PC-9 (cell line): ENCODE data around the gene ENAH. TPM values are rescaled to one million over a fixed set of nuclear protein-coding genes. Genes with fewer than 3 reads are reported as not detected.

Source experiments
- BruUV-seq: library from RNA; stranded (reverse); fragments of 400-500 nt; replicated peaks from 2 replicates; lab custom pipeline; 2021; lab: Mats Ljungman, UMichigan
- CTCF ChIA-PET: fragments of 300-600 bp; sonication (Branson Sonifier 250); formaldehyde crosslinking; loops from one replicate; lab custom pipeline; 2022; ENCODE audit warnings: antibody characterized with exemption; lab: Charles Lee
- POLR2A ChIA-PET: fragments of 300-600 bp; sonication (Branson Sonifier 250); formaldehyde crosslinking; loops from one replicate; lab custom pipeline; 2022; ENCODE audit warnings: antibody characterized with exemption; ENCODE audit not compliant: unreplicated experiment; lab: Charles Lee
- DNase-seq, 2 experiments: peaks; one replicate each; pipeline versions ENCODE4 v3.0.0 to v3.0.0-alpha.2; 2015 to 2022; ENCODE audit warnings: mixed read lengths in 1 of 2
- H2AFZ ChIP-seq: fragments of 200-600 bp; sonication (generic); 2 replicates; pipeline ENCODE4 v1.8.1; 2017; ENCODE audit warnings: antibody characterized with exemption
- H3F3A ChIP-seq: fragments of 200-600 bp; sonication (generic); 2 replicates; pipeline ENCODE4 v1.8.1; 2017; ENCODE audit warnings: antibody characterized with exemption, mild to moderate bottlenecking, low read depth; ENCODE audit not compliant: insufficient read depth
- H3K27ac ChIP-seq: fragments of 200-600 bp; sonication (generic); 2 replicates; pipeline ENCODE4 v1.6.1; 2016; ENCODE audit warnings: mixed run types
- H3K27me3 ChIP-seq: fragments of 200-600 bp; sonication (generic); 2 replicates; pipeline ENCODE4 v1.6.1; 2016; ENCODE audit warnings: low read depth, mixed run types; ENCODE audit not compliant: insufficient read depth
- H3K36me3 ChIP-seq: fragments of 200-600 bp; sonication (generic); 2 replicates; pipeline ENCODE4 v1.6.1; 2016; ENCODE audit warnings: low read depth, mixed run types
- H3K4me1 ChIP-seq: fragments of 200-600 bp; sonication (generic); replicated peaks from 2 replicates; pipeline ENCODE4 v1.6.1; 2016; ENCODE audit warnings: mixed run types; ENCODE audit not compliant: insufficient read depth
- H3K4me2 ChIP-seq: fragments of 200-600 bp; sonication (generic); 2 replicates; pipeline ENCODE4 v1.6.1; 2017; ENCODE audit warnings: mixed run types
- H3K4me3 ChIP-seq: fragments of 200-600 bp; sonication (generic); 2 replicates; pipeline ENCODE4 v1.6.1; 2016; ENCODE audit warnings: mixed run types
- H3K79me2 ChIP-seq: fragments of 200-600 bp; sonication (generic); 2 replicates; pipeline ENCODE4 v1.6.1; 2017; ENCODE audit warnings: low read depth, mixed run types
- H3K9me2 ChIP-seq: fragments of 200-600 bp; sonication (generic); 2 replicates; pipeline ENCODE4 v1.8.1; 2017; ENCODE audit warnings: mild to moderate bottlenecking; ENCODE audit not compliant: insufficient read depth
- H3K9me3 ChIP-seq: fragments of 200-600 bp; sonication (generic); 2 replicates; pipeline ENCODE4 v1.8.1; 2016; ENCODE audit warnings: low read depth; ENCODE audit not compliant: insufficient read depth
- H4K20me1 ChIP-seq: fragments of 200-600 bp; sonication (generic); 2 replicates; pipeline ENCODE4 v1.8.1; 2017; ENCODE audit not compliant: insufficient read depth
- EZH2 ChIP-seq: fragments of 200-600 bp; sonication (generic); IDR thresholded peaks from 2 replicates; pipeline ENCODE4 v1.8.0; 2017; ENCODE audit warnings: antibody characterized with exemption, low read depth
- intact Hi-C: fragments of 100-400 bp; cut with micrococcal nuclease; formaldehyde crosslinking; loops from one replicate; pipeline ENCODE4 v1.10.0; 2022; ENCODE audit not compliant: unreplicated experiment
- total RNA-seq: library from RNA; stranded (reverse); gene quantifications from 2 replicates; pipeline ENCODE4 v1.2.3, GENCODE V29; 2021
- TF ChIP-seq, protein P1 (sequence below): fragments of 200-600 bp; sonication (generic); conservative IDR thresholded peaks from 2 replicates; pipeline ENCODE4 v1.6.1; 2017; ENCODE audit warnings: mixed run types, antibody characterized with exemption, mild to moderate bottlenecking, moderate library complexity

The ENAH gene
- total RNA-seq, 1 experiment from 2014 or later: 167 TPM

- H3K4me1 ChIP-seq: peaks cover 3% of the 10 kb centered on the region; the same call in 1 of the 2 replicates
- DNase-seq: no peak
- no peak overlapping the region for H3K4me3 ChIP-seq
- no peak overlapping the region for H2AFZ ChIP-seq
- no peak for TF ChIP-seq EZH2
- TF ChIP-seq, protein P1, sequence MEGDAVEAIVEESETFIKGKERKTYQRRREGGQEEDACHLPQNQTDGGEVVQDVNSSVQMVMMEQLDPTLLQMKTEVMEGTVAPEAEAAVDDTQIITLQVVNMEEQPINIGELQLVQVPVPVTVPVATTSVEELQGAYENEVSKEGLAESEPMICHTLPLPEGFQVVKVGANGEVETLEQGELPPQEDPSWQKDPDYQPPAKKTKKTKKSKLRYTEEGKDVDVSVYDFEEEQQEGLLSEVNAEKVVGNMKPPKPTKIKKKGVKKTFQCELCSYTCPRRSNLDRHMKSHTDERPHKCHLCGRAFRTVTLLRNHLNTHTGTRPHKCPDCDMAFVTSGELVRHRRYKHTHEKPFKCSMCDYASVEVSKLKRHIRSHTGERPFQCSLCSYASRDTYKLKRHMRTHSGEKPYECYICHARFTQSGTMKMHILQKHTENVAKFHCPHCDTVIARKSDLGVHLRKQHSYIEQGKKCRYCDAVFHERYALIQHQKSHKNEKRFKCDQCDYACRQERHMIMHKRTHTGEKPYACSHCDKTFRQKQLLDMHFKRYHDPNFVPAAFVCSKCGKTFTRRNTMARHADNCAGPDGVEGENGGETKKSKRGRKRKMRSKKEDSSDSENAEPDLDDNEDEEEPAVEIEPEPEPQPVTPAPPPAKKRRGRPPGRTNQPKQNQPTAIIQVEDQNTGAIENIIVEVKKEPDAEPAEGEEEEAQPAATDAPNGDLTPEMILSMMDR: no peak
- intact Hi-C loops: loop anchor here (5.0 kb wide), 1 partner anchor 642 kb away; no protein-coding TSS in a partner anchor
- no TSS peak for BruUV-seq
- no peaks in the 10 kb centered on the region for H3K27me3 ChIP-seq
- POLR2A ChIA-PET: no interaction called here
- H3K79me2 ChIP-seq: no peaks in the 10 kb centered on the region
- no peaks in the 10 kb centered on the region for H4K20me1 ChIP-seq
- CTCF ChIA-PET: interaction anchor here (0.7 to 3.0 kb wide), 3 partner anchors 292 to 643 kb away, joined by 3 to 11 read pairs (median 4); partner anchors contain the start of gene SRP9
- no peaks in the 10 kb centered on the region for H3K9me2 ChIP-seq
- no peaks in the 10 kb centered on the region for H3F3A ChIP-seq
- no peaks in the 10 kb centered on the region for H3K9me3 ChIP-seq
- no peaks in the 10 kb centered on the region for H3K36me3 ChIP-seq
- no peak overlapping the region for H3K4me2 ChIP-seq
- H3K27ac ChIP-seq: no peak overlapping the region
Observed at GRCh38 chr1:225479996-225480720, 172.8 kb downstream of the ENAH start.

- Histone ChIP-seq H3F3A (no peaks in the 10 kb centered on the region), H3K27ac (no peak overlapping the region), H3K79me2 (no peaks in the 10 kb centered on the region), H3K4me1 (peaks cover 8% of the 10 kb centered on the region), H3K9me2 (no peaks in the 10 kb centered on the region), H3K36me3 (no peaks in the 10 kb centered on the region), H3K4me2 (no peak overlapping the region), H4K20me1 (no peaks in the 10 kb centered on the region), H2AFZ (no peak overlapping the region), H3K27me3 (no peaks in the 10 kb centered on the region), H3K9me3 (no peaks in the 10 kb centered on the region), H3K4me3 (no peak overlapping the region)
- ChIA-PET POLR2A (interaction anchor here (0.6 kb wide), 1 partner anchor 644 kb away, joined by 10 read pairs; no protein-coding TSS in a partner anchor), CTCF (interaction anchor here (0.6 to 0.9 kb wide), 3 partner anchors 19 to 299 kb away, joined by 3 to 18 read pairs (median 4); partner anchors contain the start of gene SRP9)
- TF ChIP-seq, protein P1: no peak
- TF ChIP-seq EZH2: no peak
- intact Hi-C loops: loop anchor here (5.0 kb wide), 1 partner anchor 643 kb away; no protein-coding TSS in a partner anchor
- DNase-seq: no peak
- no TSS peak for BruUV-seq
Observed at GRCh38 chr1:225479341-225479740, 173.6 kb downstream of the ENAH start.

DNA sequence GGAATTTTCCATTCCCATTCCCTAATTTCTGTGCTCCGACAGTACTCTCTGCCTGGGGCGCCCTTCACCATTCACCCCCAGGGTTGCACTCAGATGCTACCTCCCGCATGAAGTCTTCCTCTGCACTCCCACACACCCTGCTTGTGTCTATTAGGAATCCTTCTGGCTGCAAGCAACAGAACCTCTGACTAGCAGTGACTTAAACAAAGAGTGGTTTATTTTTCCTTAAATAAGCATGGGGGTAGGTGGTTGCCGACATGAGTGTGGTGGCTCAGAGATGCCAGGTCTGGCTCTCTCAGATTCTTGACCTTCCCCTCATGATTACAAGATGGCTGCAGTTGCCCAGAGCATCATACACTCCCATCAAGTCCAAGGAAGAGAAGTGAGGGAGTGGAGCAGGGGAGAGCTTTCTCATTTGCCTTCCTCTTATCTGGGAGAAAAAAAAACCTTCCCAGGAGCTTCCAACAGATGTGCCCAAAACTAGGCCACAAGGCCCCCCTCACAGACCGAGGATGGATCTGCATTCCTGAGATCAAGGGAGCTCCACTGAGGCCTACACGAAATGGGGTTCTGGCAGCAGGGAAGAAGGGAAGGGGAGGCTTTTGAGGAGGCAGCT lies 175.5 kb downstream of the ENAH start:
- intact Hi-C loops: loop anchor here (5.0 kb wide), 1 partner anchor 645 kb away; no protein-coding TSS in a partner anchor
- no peaks in the 10 kb centered on the region for H3K36me3 ChIP-seq
- no peaks in the 10 kb centered on the region for H3K9me2 ChIP-seq
- no peak overlapping the region for H3K4me3 ChIP-seq
- POLR2A ChIA-PET: interaction anchor here (0.6 kb wide), 1 partner anchor 300 kb away, joined by 6 read pairs; the partner anchor contains the start of gene SRP9
- H3K79me2 ChIP-seq: no peaks in the 10 kb centered on the region
- H3K4me1 ChIP-seq: peaks cover 8% of the 10 kb centered on the region
- no TSS peak for BruUV-seq
- CTCF ChIA-PET: interaction anchor here (0.6 kb wide), 1 partner anchor 338 kb away, joined by 4 read pairs; no protein-coding TSS in a partner anchor
- no peaks in the 10 kb centered on the region for H3K9me3 ChIP-seq
- H4K20me1 ChIP-seq: no peaks in the 10 kb centered on the region
- no peaks in the 10 kb centered on the region for H3F3A ChIP-seq
- no peak overlapping the region for H2AFZ ChIP-seq
- H3K4me2 ChIP-seq: no peak overlapping the region
- no peak for TF ChIP-seq EZH2
- TF ChIP-seq, protein P1: no peak
- H3K27me3 ChIP-seq: no peaks in the 10 kb centered on the region
- H3K27ac ChIP-seq: no peak overlapping the region
- no peak for DNase-seq
